Heart left ventricle (tissue), 13 donors: ENCODE measurements around the gene SMPD3.

Experiments
- CTCF ChIP-seq, 12 donors: fragments of 200-600 bp; sonication (generic) in 4 of 12; IDR thresholded peaks; one replicate each; pipeline versions ENCODE4 v1.5.0 to v1.8.0; 2018 to 2022; ENCODE audit warnings: antibody characterized with exemption in 12 of 12, mild to moderate bottlenecking in 5 of 12
- POLR2A ChIP-seq, 2 donors: fragments of 450-650 bp; IDR thresholded peaks; one replicate each; pipeline ENCODE4 v1.6.1; 2017; ENCODE audit warnings: antibody characterized with exemption in 2 of 2, mild to moderate bottlenecking in 2 of 2, moderate library complexity in 2 of 2
- donor health status: ischemic (EF 13 %, LVEDD 7.1; RV severe dilation, severe dysfunction).
- donor health status: DM: no; HTN: yes; CAD: no.
- donor health status: DM: no; HTN: no; CAD: no.
- donor health status: ischemic (EF 25% LVEDD 6.9; RV normal size, moderate dysfunction).
- donor health status: ischemic (EF 25% LVEDD 5.7; RV mildly dilated, moderate dysfunction).
- donor health status: ischemic (EF 35%, LVEDD 5.7; RV mildly dilated, moderate dysfunction).
- donor health status: nonischemic (EF 11% LVEDD 7.7; RV severe dilation, severe dysfunction).
- donor health status: DM: yes; HTN: yes; CAD: no.
- donor health status: PGD.
- donor health status: ischemic (EF 29% LVEDD 5.4; RV normal size, mild dysfunction).
- donor health status: nonischemic (EF 23%, LVEDD 6.1; RV moderate dilation, normal function).

GRCh38 chr16:68451676-68452075 is 3.4 kb upstream of the SMPD3 start:
- TF ChIP-seq CTCF (IDR thresholded peaks at IDR 0.05) (no peak), POLR2A (IDR thresholded peaks at IDR 0.05) (no peak)
